ENCODE data around the gene MVB12B. TPM values are rescaled to one million over a fixed set of nuclear protein-coding genes. Genes with fewer than 3 reads are reported as not detected.

Gene MVB12B
- total and polyA plus RNA-seq, 7 experiments from 2014 or later: 1.6 to 9.7 (median 3.8) TPM

GRCh38 chr9:126401581-126401980 is 75.0 kb downstream of the MVB12B start:
- H3K27me3 Mint-ChIP-seq: peaks cover 0 to 26% (median 0%) of the 10 kb centered on the region in 5 donors
- no peak overlapping the region for H3K27ac ChIP-seq (ENCODE audit: low read depth, low read length)
- H3K4me3 Mint-ChIP-seq: no peak overlapping the region
- peaks cover 16 to 36% (median 26%) of the 10 kb centered on the region in 7 donors for H3K4me1 Mint-ChIP-seq
- intact Hi-C loops (cut with micrococcal nuclease): no loop called here
- POLR2A ChIA-PET: interaction anchor here (1.1 kb wide), 1 partner anchor 10 kb away, joined by 3 read pairs; no protein-coding TSS in a partner anchor
- H3K4me3 ChIP-seq (ENCODE audit: low read length): no peak overlapping the region
- ATAC-seq (no peak), DNase-seq (no peak)
- no peaks in the 10 kb centered on the region for H3K9me3 Mint-ChIP-seq
- no peaks in the 10 kb centered on the region for H3K36me3 ChIP-seq (ENCODE audit: control insufficient read depth in 2 of 3, insufficient read depth in 3 of 3, low read length in 3 of 3)
- H3K36me3 Mint-ChIP-seq: peaks cover 0 to 6% (median 0%) of the 10 kb centered on the region in 5 donors
- CTCF ChIA-PET: interaction anchor here (1.1 kb wide), 1 partner anchor 85 kb away, joined by 3 read pairs; no protein-coding TSS in a partner anchor
- peak overlapping the region in 1 of 9 donors; percentile 75 for H3K27ac Mint-ChIP-seq
- H3K27me3 ChIP-seq (ENCODE audit: control insufficient read depth in 2 of 2, insufficient read depth in 2 of 2, low read length in 2 of 2): no peaks in the 10 kb centered on the region
- H3K9me3 ChIP-seq (ENCODE audit: control insufficient read depth in 2 of 3, low read length in 3 of 3): no peaks in the 10 kb centered on the region
- peaks cover 20 to 24% of the 10 kb centered on the region in 2 donors for H3K4me1 ChIP-seq (ENCODE audit: control insufficient read depth in 2 of 2, insufficient read depth in 2 of 2, low read length in 2 of 2)

GRCh38 chr9:126403397-126403796 is 76.8 kb downstream of the MVB12B start:
- Histone ChIP-seq H3K4me3 (ENCODE audit: low read length) (no peak overlapping the region), H3K36me3 (ENCODE audit: control insufficient read depth in 2 of 3, insufficient read depth in 3 of 3, low read length in 3 of 3) (no peaks in the 10 kb centered on the region), H3K27ac (ENCODE audit: low read depth, low read length) (no peak overlapping the region), H3K9me3 (ENCODE audit: control insufficient read depth in 2 of 3, low read length in 3 of 3) (no peaks in the 10 kb centered on the region), H3K4me1 (ENCODE audit: control insufficient read depth in 2 of 2, insufficient read depth in 2 of 2, low read length in 2 of 2) (peaks cover 5 to 8% of the 10 kb centered on the region in 2 donors), H3K27me3 (ENCODE audit: control insufficient read depth in 2 of 2, insufficient read depth in 2 of 2, low read length in 2 of 2) (no peaks in the 10 kb centered on the region)
- ATAC-seq (no peak), DNase-seq (no peak)
- Mint-ChIP-seq H3K27me3 (peaks cover 0 to 26% (median 0%) of the 10 kb centered on the region in 5 donors), H3K9me3 (no peaks in the 10 kb centered on the region), H3K4me1 (peaks cover 7 to 22% (median 11%) of the 10 kb centered on the region in 7 donors), H3K4me3 (peak overlapping the region in 1 of 10 donors; percentile 2), H3K27ac (peak overlapping the region in 1 of 9 donors; percentile 26), H3K36me3 (peaks cover 0 to 6% (median 0%) of the 10 kb centered on the region in 5 donors)
- POLR2A ChIA-PET: no interaction called here
- intact Hi-C loops (cut with micrococcal nuclease): no loop called here
- CTCF ChIA-PET: no interaction called here

- Histone ChIP-seq H3K4me3 (ENCODE audit: low read length) (no peak overlapping the region), H3K9me3 (ENCODE audit: control insufficient read depth in 2 of 3, low read length in 3 of 3) (no peaks in the 10 kb centered on the region), H3K27me3 (ENCODE audit: control insufficient read depth in 2 of 2, insufficient read depth in 2 of 2, low read length in 2 of 2) (no peaks in the 10 kb centered on the region), H3K36me3 (ENCODE audit: control insufficient read depth in 2 of 3, insufficient read depth in 3 of 3, low read length in 3 of 3) (no peaks in the 10 kb centered on the region), H3K4me1 (ENCODE audit: control insufficient read depth in 2 of 2, insufficient read depth in 2 of 2, low read length in 2 of 2) (no peaks in the 10 kb centered on the region), H3K27ac (ENCODE audit: low read depth, low read length) (no peak overlapping the region)
- ChIA-PET POLR2A (no interaction called here), CTCF (no interaction called here)
- Mint-ChIP-seq H3K27me3 (peaks cover 0 to 22% (median 0%) of the 10 kb centered on the region in 5 donors), H3K27ac (no peak overlapping the region), H3K4me1 (peaks cover 4 to 23% (median 9%) of the 10 kb centered on the region in 7 donors), H3K4me3 (no peak overlapping the region), H3K9me3 (no peaks in the 10 kb centered on the region), H3K36me3 (peaks cover 0 to 6% (median 0%) of the 10 kb centered on the region in 5 donors)
- intact Hi-C loops (cut with micrococcal nuclease): no loop called here
- ATAC-seq: no peak
- no peak for DNase-seq
Observed at GRCh38 chr9:126404459-126404858, 77.8 kb downstream of the MVB12B start.

- Histone ChIP-seq H3K4me3 (ENCODE audit: low read length) (no peak overlapping the region), H3K4me1 (ENCODE audit: control insufficient read depth in 2 of 2, insufficient read depth in 2 of 2, low read length in 2 of 2) (peaks cover 10 to 14% of the 10 kb centered on the region in 2 donors), H3K27ac (ENCODE audit: low read depth, low read length) (no peak overlapping the region), H3K36me3 (ENCODE audit: control insufficient read depth in 2 of 3, insufficient read depth in 3 of 3, low read length in 3 of 3) (no peaks in the 10 kb centered on the region), H3K9me3 (ENCODE audit: control insufficient read depth in 2 of 3, low read length in 3 of 3) (no peaks in the 10 kb centered on the region), H3K27me3 (ENCODE audit: control insufficient read depth in 2 of 2, insufficient read depth in 2 of 2, low read length in 2 of 2) (no peaks in the 10 kb centered on the region)
- H3K9me3 Mint-ChIP-seq: no peaks in the 10 kb centered on the region
- intact Hi-C loops (cut with micrococcal nuclease): no loop called here
- DNase-seq (no peak), ATAC-seq (no peak)
- no peak overlapping the region for H3K27ac Mint-ChIP-seq
- POLR2A ChIA-PET: no interaction called here
- peaks cover 0 to 6% (median 0%) of the 10 kb centered on the region in 5 donors for H3K36me3 Mint-ChIP-seq
- CTCF ChIA-PET: no interaction called here
- H3K4me1 Mint-ChIP-seq: peaks cover 11 to 35% (median 23%) of the 10 kb centered on the region in 7 donors
- no peak overlapping the region for H3K4me3 Mint-ChIP-seq
- H3K27me3 Mint-ChIP-seq: peaks cover 0 to 15% (median 0%) of the 10 kb centered on the region in 5 donors
Observed at GRCh38 chr9:126406075-126406667, 79.5 kb downstream of the MVB12B start.

- H3K9me3 ChIP-seq (ENCODE audit: control insufficient read depth in 2 of 3, low read length in 3 of 3): no peaks in the 10 kb centered on the region
- Mint-ChIP-seq H3K9me3 (no peaks in the 10 kb centered on the region), H3K27me3 (peaks cover 0 to 15% (median 0%) of the 10 kb centered on the region in 5 donors), H3K4me1 (peaks cover 22 to 44% (median 34%) of the 10 kb centered on the region in 7 donors), H3K27ac (no peak overlapping the region), H3K4me3 (no peak overlapping the region), H3K36me3 (peaks cover 0 to 6% (median 0%) of the 10 kb centered on the region in 5 donors)
- CTCF ChIA-PET: interaction anchor here (0.8 to 1.6 kb wide), 2 partner anchors 9 to 11 kb away, joined by 3 to 5 read pairs; no protein-coding TSS in a partner anchor
- DNase-seq (no peak), ATAC-seq (no peak)
- POLR2A ChIA-PET: no interaction called here
- peaks cover 18 to 21% of the 10 kb centered on the region in 2 donors for H3K4me1 ChIP-seq (ENCODE audit: control insufficient read depth in 2 of 2, insufficient read depth in 2 of 2, low read length in 2 of 2)
- no peak overlapping the region for H3K27ac ChIP-seq (ENCODE audit: low read depth, low read length)
- no peaks in the 10 kb centered on the region for H3K27me3 ChIP-seq (ENCODE audit: control insufficient read depth in 2 of 2, insufficient read depth in 2 of 2, low read length in 2 of 2)
- intact Hi-C loops (cut with micrococcal nuclease): no loop called here
- no peak overlapping the region for H3K4me3 ChIP-seq (ENCODE audit: low read length)
- H3K36me3 ChIP-seq (ENCODE audit: control insufficient read depth in 2 of 3, insufficient read depth in 3 of 3, low read length in 3 of 3): no peaks in the 10 kb centered on the region
Observed at GRCh38 chr9:126407114-126407870, 80.7 kb downstream of the MVB12B start.

GRCh38 chr9:126408004-126408403 is 81.4 kb downstream of the MVB12B start:
- Mint-ChIP-seq H3K27ac (no peak overlapping the region), H3K27me3 (peaks cover 0 to 14% (median 0%) of the 10 kb centered on the region in 5 donors), H3K9me3 (no peaks in the 10 kb centered on the region), H3K4me3 (no peak overlapping the region), H3K4me1 (peaks cover 26 to 48% (median 41%) of the 10 kb centered on the region in 7 donors), H3K36me3 (peaks cover 0 to 6% (median 0%) of the 10 kb centered on the region in 5 donors)
- ATAC-seq (no peak), DNase-seq (no peak)
- ChIA-PET CTCF (interaction anchor here (0.8 to 1.6 kb wide), 2 partner anchors 9 to 11 kb away, joined by 3 to 5 read pairs; no protein-coding TSS in a partner anchor), POLR2A (no interaction called here)
- Histone ChIP-seq H3K36me3 (ENCODE audit: control insufficient read depth in 2 of 3, insufficient read depth in 3 of 3, low read length in 3 of 3) (no peaks in the 10 kb centered on the region), H3K4me1 (ENCODE audit: control insufficient read depth in 2 of 2, insufficient read depth in 2 of 2, low read length in 2 of 2) (peaks cover 24 to 27% of the 10 kb centered on the region in 2 donors), H3K27me3 (ENCODE audit: control insufficient read depth in 2 of 2, insufficient read depth in 2 of 2, low read length in 2 of 2) (no peaks in the 10 kb centered on the region), H3K9me3 (ENCODE audit: control insufficient read depth in 2 of 3, low read length in 3 of 3) (no peaks in the 10 kb centered on the region), H3K4me3 (ENCODE audit: low read length) (no peak overlapping the region), H3K27ac (ENCODE audit: low read depth, low read length) (no peak overlapping the region)
- intact Hi-C loops (cut with micrococcal nuclease): no loop called here

Measured in naive thymus-derived CD4-positive, alpha-beta T cell (primary cell).